HEK293 (cell line): Measurements from ENCODE around the gene PKDREJ.

Experiments
- CTCF ChIA-PET: fragments of 350-600 bp; formaldehyde crosslinking; extraction: SDS; loops from one replicate; lab custom pipeline; 2021; ENCODE audit warnings: antibody characterized with exemption; lab: Yijun Ruan, JAX
- POLR2A ChIA-PET: fragments of 300-600 bp; formaldehyde crosslinking; extraction: SDS; loops from one replicate; lab custom pipeline; 2020; ENCODE audit warnings: antibody characterized with exemption, inconsistent platforms; lab: Yijun Ruan, JAX
- H3K27ac ChIP-seq: fragments of 200-500 bp; sonication (Bioruptor generic); 2 replicates; pipeline ENCODE4 v1.5.1; 2014; ENCODE audit warnings: low read depth, low read length, control low read depth, inconsistent platforms; ENCODE audit errors: extremely low read depth
- H3K36me3 ChIP-seq, 2 experiments: fragments of 200-500 bp in 1 of 2; sonication (Bioruptor generic) in 1 of 2; 1 replicate in 1 of 2; 2 replicates in 1 of 2; pipeline ENCODE4 v1.5.1; 2014 to 2017; ENCODE audit warnings: inconsistent platforms in 2 of 2, low read length in 2 of 2; ENCODE audit not compliant: control insufficient read depth in 2 of 2, insufficient read depth in 1 of 2
- H3K4me1 ChIP-seq: fragments of 200-500 bp; sonication (Bioruptor generic); 2 replicates; pipeline ENCODE4 v1.5.1; 2014; ENCODE audit warnings: mild to moderate bottlenecking, low read length, inconsistent platforms; ENCODE audit not compliant: control insufficient read depth, insufficient read depth
- H3K4me3 ChIP-seq: 2 replicates; pipeline ENCODE4 v1.5.1; 2011; ENCODE audit warnings: low read depth, mild to moderate bottlenecking, control low read depth, low read length, moderate library complexity
- H3K9me3 ChIP-seq: fragments of 200-500 bp; sonication (Bioruptor generic); 2 replicates; pipeline ENCODE4 v1.5.1; 2014; ENCODE audit warnings: low read depth, low read length, inconsistent platforms; ENCODE audit not compliant: control insufficient read depth, insufficient read depth
- BCL11B ChIP-seq: fragments of 450-650 bp; formaldehyde crosslinking; IDR thresholded peaks from 2 replicates; pipeline ENCODE4 v1.5.1; 2016; ENCODE audit warnings: low read depth, missing biosample characterization, missing genetic modification characterization
- GLIS2 ChIP-seq: fragments of 450-650 bp; formaldehyde crosslinking; IDR thresholded peaks from 2 replicates; pipeline ENCODE4 v1.5.1; 2016; ENCODE audit warnings: missing biosample characterization, missing genetic modification characterization
- HIC1 ChIP-seq: fragments of 450-650 bp; formaldehyde crosslinking; IDR thresholded peaks from 2 replicates; pipeline ENCODE4 v1.5.1; 2016; ENCODE audit warnings: missing biosample characterization, missing genetic modification characterization
- TCF7L2 ChIP-seq: IDR thresholded peaks from 2 replicates; pipeline ENCODE4 v1.6.1; 2011; ENCODE audit warnings: low read depth, mild to moderate bottlenecking, inconsistent platforms, low read length, moderate library complexity, borderline replicate concordance
- ZBTB1 ChIP-seq: fragments of 450-650 bp; formaldehyde crosslinking; IDR thresholded peaks from 2 replicates; pipeline ENCODE4 v1.5.1; 2016; ENCODE audit warnings: missing biosample characterization, missing genetic modification characterization
- ZFHX2 ChIP-seq: fragments of 450-650 bp; formaldehyde crosslinking; conservative IDR thresholded peaks from 2 replicates; pipeline ENCODE4 v1.5.1; 2016; ENCODE audit warnings: missing biosample characterization, missing genetic modification characterization
- ZNF146 ChIP-seq: fragments of 450-650 bp; formaldehyde crosslinking; IDR thresholded peaks from 2 replicates; pipeline ENCODE4 v1.5.1; 2016; ENCODE audit warnings: missing biosample characterization, missing genetic modification characterization
- ZNF280C ChIP-seq: fragments of 450-650 bp; formaldehyde crosslinking; IDR thresholded peaks from 2 replicates; pipeline ENCODE4 v1.5.1; 2016; ENCODE audit warnings: missing biosample characterization, missing genetic modification characterization
- ZNF311 ChIP-seq: fragments of 450-650 bp; formaldehyde crosslinking; IDR thresholded peaks from 2 replicates; pipeline ENCODE4 v1.5.1; 2017; ENCODE audit warnings: missing biosample characterization, missing genetic modification characterization, borderline replicate concordance
- ZNF521 ChIP-seq: fragments of 450-650 bp; formaldehyde crosslinking; IDR thresholded peaks from 2 replicates; pipeline ENCODE4 v1.5.1; 2017; ENCODE audit warnings: missing biosample characterization, mild to moderate bottlenecking, missing genetic modification characterization
- ZNF530 ChIP-seq: fragments of 450-650 bp; formaldehyde crosslinking; IDR thresholded peaks from 2 replicates; pipeline ENCODE4 v1.5.1; 2016; ENCODE audit warnings: low read depth, missing biosample characterization, missing genetic modification characterization
- ZNF548 ChIP-seq: fragments of 450-650 bp; formaldehyde crosslinking; IDR thresholded peaks from 2 replicates; pipeline ENCODE4 v1.5.1; 2016; ENCODE audit warnings: missing biosample characterization, missing genetic modification characterization
- ZNF776 ChIP-seq: fragments of 450-650 bp; formaldehyde crosslinking; IDR thresholded peaks from 2 replicates; pipeline ENCODE4 v1.5.0; 2017; ENCODE audit warnings: missing biosample characterization, missing genetic modification characterization, borderline replicate concordance
- ZNF837 ChIP-seq: fragments of 450-650 bp; formaldehyde crosslinking; IDR thresholded peaks from 2 replicates; pipeline ENCODE4 v1.5.1; 2016; ENCODE audit warnings: missing biosample characterization, missing genetic modification characterization
- ZSCAN30 ChIP-seq: fragments of 450-650 bp; IDR thresholded peaks from 2 replicates; pipeline ENCODE4 v1.5.1; 2018; ENCODE audit warnings: missing biosample characterization, mild to moderate bottlenecking, missing genetic modification characterization, moderate library complexity
- ZSCAN5A ChIP-seq: fragments of 450-650 bp; formaldehyde crosslinking; IDR thresholded peaks from 2 replicates; pipeline ENCODE4 v1.5.1; 2016; ENCODE audit warnings: missing biosample characterization, missing genetic modification characterization
- TF ChIP-seq, protein P1 (sequence below): fragments of 450-650 bp; formaldehyde crosslinking; IDR thresholded peaks from 2 replicates; pipeline ENCODE4 v1.5.1; 2017; ENCODE audit warnings: missing biosample characterization, missing genetic modification characterization

PKDREJ gene

GRCh38 chr22:46292173-46292572 is 29.0 kb upstream of the PKDREJ start (continued):
- TF ChIP-seq ZNF521: no peak
- TF ChIP-seq ZNF530 (tag by site-specific recombination): no peak
- no peak for TF ChIP-seq ZSCAN5A (tag by site-specific recombination)
- TF ChIP-seq ZNF146 (tag by site-specific recombination): no peak

GRCh38 chr22:46290843-46291785 is 28.0 kb upstream of the PKDREJ start:
- ChIA-PET POLR2A (no interaction called here), CTCF (interaction anchor here (0.6 kb wide), 1 partner anchor 973 kb away, joined by 3 read pairs; no protein-coding TSS in a partner anchor)
- Histone ChIP-seq H3K9me3 (no peaks in the 10 kb centered on the region), H3K4me3 (no peak overlapping the region), H3K36me3 (peaks cover 8 to 73% of the 10 kb centered on the region in 2 experiments; a peak in 2 of 3 replicates), H3K4me1 (peaks cover 8% of the 10 kb centered on the region), H3K27ac (no peak overlapping the region)
- TF ChIP-seq GLIS2 (tag by site-specific recombination) (peak; percentile 17; the same call in 1 of the 2 replicates), ZNF530 (tag by site-specific recombination) (no peak), BCL11B (no peak)

DNA sequence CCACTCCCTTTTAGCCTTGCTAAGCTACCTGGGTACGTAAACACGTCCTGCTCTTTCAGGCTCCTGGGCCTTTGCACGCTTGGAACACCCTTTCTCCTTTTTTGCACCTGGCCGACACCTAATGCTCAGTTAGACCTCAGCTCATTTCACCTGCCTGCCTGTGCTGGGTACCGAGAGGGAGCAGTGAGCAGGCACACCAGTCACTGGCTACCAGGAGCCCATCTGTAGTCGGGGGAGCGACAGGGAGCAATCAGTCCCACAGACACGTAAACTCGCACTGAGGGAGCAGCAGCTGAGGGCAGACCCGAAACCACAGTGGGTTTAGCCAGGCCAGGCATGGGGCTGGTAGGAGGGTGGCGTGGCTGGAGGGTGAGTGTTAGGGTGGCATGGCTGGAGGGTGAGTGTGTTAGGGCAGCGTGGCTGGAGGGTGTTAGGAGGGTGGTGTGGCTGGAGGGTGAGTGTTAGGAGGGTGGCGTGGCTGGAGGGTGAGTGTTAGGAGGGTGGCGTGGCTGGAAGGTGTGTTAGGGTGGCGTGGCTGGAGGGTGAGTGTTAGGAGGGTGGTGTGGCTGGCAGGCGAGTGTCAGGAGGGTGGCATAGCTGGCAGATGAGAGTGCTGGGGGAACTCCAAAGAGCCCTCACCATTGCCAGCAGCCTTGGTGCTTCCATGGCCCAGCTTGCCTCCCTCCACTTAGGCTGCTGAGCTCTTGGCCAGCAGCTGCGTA is 27.1 kb upstream of the PKDREJ start:
- Histone ChIP-seq H3K9me3 (no peaks in the 10 kb centered on the region), H3K36me3 (peaks cover 15 to 81% of the 10 kb centered on the region in 2 experiments; a peak in 2 of 3 replicates), H3K4me1 (no peaks in the 10 kb centered on the region; the same call in 1 of the 2 replicates), H3K27ac (no peak overlapping the region), H3K4me3 (no peak overlapping the region)
- TF ChIP-seq ZNF837 (tag by site-specific recombination) (no peak), HIC1 (tag by site-specific recombination) (peak; percentile 63), ZNF311 (peak; percentile 44; the same call in 1 of the 2 replicates)
- CTCF ChIA-PET: interaction anchor here (0.6 kb wide), 1 partner anchor 973 kb away, joined by 3 read pairs; no protein-coding TSS in a partner anchor
- POLR2A ChIA-PET: interaction anchor here (0.9 kb wide), 1 partner anchor 45 kb away, joined by 3 read pairs; the partner anchor contains the start of gene TRMU

GRCh38 chr22:46289244-46289891 is 26.2 kb upstream of the PKDREJ start:
- Histone ChIP-seq H3K4me1 (no peaks in the 10 kb centered on the region), H3K27ac (no peak overlapping the region), H3K9me3 (no peaks in the 10 kb centered on the region), H3K4me3 (no peak overlapping the region), H3K36me3 (peaks cover 21 to 87% of the 10 kb centered on the region in 2 experiments; a peak in 2 of 3 replicates)
- CTCF ChIA-PET: no interaction called here
- POLR2A ChIA-PET: interaction anchor here (1.1 to 1.3 kb wide), 2 partner anchors 9 to 22 kb away, joined by 3 to 6 read pairs; partner anchors contain the start of gene TTC38
- TF ChIP-seq ZNF548 (tag by site-specific recombination): no peak
- no peak for TF ChIP-seq ZNF280C (tag by site-specific recombination)
- TF ChIP-seq TCF7L2: no peak
- TF ChIP-seq, protein P1, sequence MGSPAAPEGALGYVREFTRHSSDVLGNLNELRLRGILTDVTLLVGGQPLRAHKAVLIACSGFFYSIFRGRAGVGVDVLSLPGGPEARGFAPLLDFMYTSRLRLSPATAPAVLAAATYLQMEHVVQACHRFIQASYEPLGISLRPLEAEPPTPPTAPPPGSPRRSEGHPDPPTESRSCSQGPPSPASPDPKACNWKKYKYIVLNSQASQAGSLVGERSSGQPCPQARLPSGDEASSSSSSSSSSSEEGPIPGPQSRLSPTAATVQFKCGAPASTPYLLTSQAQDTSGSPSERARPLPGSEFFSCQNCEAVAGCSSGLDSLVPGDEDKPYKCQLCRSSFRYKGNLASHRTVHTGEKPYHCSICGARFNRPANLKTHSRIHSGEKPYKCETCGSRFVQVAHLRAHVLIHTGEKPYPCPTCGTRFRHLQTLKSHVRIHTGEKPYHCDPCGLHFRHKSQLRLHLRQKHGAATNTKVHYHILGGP: no peak
- TF ChIP-seq ZNF776 (tag by site-specific recombination): no peak
- no peak for TF ChIP-seq ZFHX2 (tag by site-specific recombination)
- no peak for TF ChIP-seq ZSCAN30
- TF ChIP-seq ZBTB1 (tag by site-specific recombination): no peak
